Kidney (tissue), 14 donors: ENCODE measurements around the gene OR9I1. TPM values are rescaled to one million over a fixed set of nuclear protein-coding genes. Genes with fewer than 3 reads are reported as not detected.

ENCODE experiments used
- DNase-seq, 5 donors: peaks; one replicate each; pipeline ENCODE4 v3.0.0-alpha.2; 2013 to 2020
- FAIRE-seq: peaks from 2 replicates; lab custom pipeline; 2012; peaks lifted over from hg19 to GRCh38; lab: Jason Lieb, UNC
- H3K27ac ChIP-seq, 2 donors: one replicate each; pipeline ENCODE4 v1.7.0; 2013; ENCODE audit warnings: low read depth in 2 of 2, low read length in 2 of 2, inconsistent platforms in 1 of 2
- H3K27me3 ChIP-seq: one replicate; pipeline ENCODE4 v1.7.1; 2013; ENCODE audit warnings: low read length, inconsistent platforms; ENCODE audit not compliant: control insufficient read depth, insufficient read depth
- H3K36me3 ChIP-seq, 3 donors: one replicate each; pipeline versions ENCODE4 v1.7.0 to v1.7.1; 2013; ENCODE audit warnings: low read length in 3 of 3, control low read depth in 1 of 3, inconsistent platforms in 1 of 3; ENCODE audit not compliant: insufficient read depth in 3 of 3, control insufficient read depth in 2 of 3
- H3K4me1 ChIP-seq, 3 donors: one replicate each; pipeline versions ENCODE4 v1.7.0 to v1.7.1; 2013; ENCODE audit warnings: low read length in 3 of 3, inconsistent platforms in 1 of 3, low read depth in 1 of 3; ENCODE audit not compliant: control insufficient read depth in 2 of 3, insufficient read depth in 2 of 3
- H3K4me3 ChIP-seq, 3 donors: one replicate each; pipeline versions ENCODE4 v1.7.0 to v1.8.1; 2013; ENCODE audit warnings: low read length in 3 of 3, control low read depth in 1 of 3, inconsistent platforms in 1 of 3
- H3K9ac ChIP-seq, 3 donors: one replicate each; pipeline versions ENCODE4 v1.7.0 to v1.7.1; 2013; ENCODE audit warnings: low read length in 3 of 3, control low read depth in 1 of 3, inconsistent platforms in 1 of 3
- H3K9me3 ChIP-seq, 3 donors: one replicate each; pipeline versions ENCODE4 v1.7.0 to v1.7.1; 2013; ENCODE audit warnings: low read length in 3 of 3, control low read depth in 1 of 3, inconsistent platforms in 1 of 3; ENCODE audit not compliant: control insufficient read depth in 2 of 3, insufficient read depth in 1 of 3
- CTCF ChIP-seq: IDR thresholded peaks from 3 replicates; pipeline ENCODE4 v1.5.1; 2012; ENCODE audit warnings: mild to moderate bottlenecking, moderate library complexity, borderline replicate concordance; ENCODE audit not compliant: insufficient read depth; ENCODE audit errors: extremely low read depth
- intact Hi-C: fragments of 100-400 bp; cut with DNase I; formaldehyde crosslinking; loops from one replicate; pipeline ENCODE4 v1.11.1; 2022
- polyA plus RNA-seq: library from polyadenylated mRNA; stranded (reverse); fragments of 350-450 nt; fragmentation: Illumina TruSeq; extraction: RNeasy Lipid Tissue Mini Kit (QIAGEN cat#74804); gene quantifications from one replicate; pipeline ENCODE4 v1.2.3, GENCODE V29; 2014; ENCODE audit warnings: low read depth, low replicate concordance; ENCODE audit not compliant: insufficient read depth
- total RNA-seq: library from RNA; stranded (reverse); fragmentation: NEBNext Ultra II Directional; extraction: Animal tissue kit (Norgen Biotek cat#: 25700); gene quantifications from one replicate; pipeline ENCODE4 v1.2.1, GENCODE V29; 2021
- donor health status: control.
- donor health status: control.
- donor health status: control.
- donor health status: control.
- donor health status: control.
- donor health status: DM: yes; HTN: yes; CAD: no.
- donor health status: Normal renal cell carcinoma (clear cell type).

OR9I1 gene
- total and polyA plus RNA-seq, 2 donors from 2014 or later: not detected

GRCh38 chr11:58164389-58164788, 39.1 kb upstream of the OR9I1 start:
- Histone ChIP-seq H3K4me3 (no peak overlapping the region), H3K27me3 (no peaks in the 10 kb centered on the region), H3K36me3 (no peaks in the 10 kb centered on the region), H3K27ac (no peak overlapping the region), H3K9me3 (no peaks in the 10 kb centered on the region), H3K4me1 (peaks cover 0 to 8% (median 0%) of the 10 kb centered on the region in 3 donors), H3K9ac (no peak overlapping the region)
- FAIRE-seq (no peak), DNase-seq (no peak)
- intact Hi-C loops: no loop called here
- no peak for TF ChIP-seq CTCF

GRCh38 chr11:58152781-58153180, 27.5 kb upstream of the OR9I1 start:
- Histone ChIP-seq H3K4me3 (no peak overlapping the region), H3K36me3 (no peaks in the 10 kb centered on the region), H3K27ac (no peak overlapping the region), H3K9me3 (no peaks in the 10 kb centered on the region), H3K4me1 (no peaks in the 10 kb centered on the region), H3K9ac (no peak overlapping the region), H3K27me3 (no peaks in the 10 kb centered on the region)
- DNase-seq: no peak
- TF ChIP-seq CTCF: no peak
- no peak for FAIRE-seq
- intact Hi-C loops: no loop called here

GRCh38 chr11:58142761-58143160, 17.4 kb upstream of the OR9I1 start:
- FAIRE-seq: no peak

More at GRCh38 chr11:58142761-58143160, 17.4 kb upstream of the OR9I1 start:
- no peak overlapping the region for H3K27ac ChIP-seq
- no peak for TF ChIP-seq CTCF
- no peak overlapping the region for H3K9ac ChIP-seq
- H3K9me3 ChIP-seq: no peaks in the 10 kb centered on the region
- no peaks in the 10 kb centered on the region for H3K27me3 ChIP-seq
- no peaks in the 10 kb centered on the region for H3K4me1 ChIP-seq
- no peak overlapping the region for H3K4me3 ChIP-seq
- intact Hi-C loops: no loop called here
- no peak for DNase-seq
- H3K36me3 ChIP-seq: no peaks in the 10 kb centered on the region
